ENCODE measurements around the gene CCDC137. TPM values are rescaled to one million over a fixed set of nuclear protein-coding genes. Genes with fewer than 3 reads are reported as not detected.

CCDC137 gene
- total and polyA plus RNA-seq, 2 of the 13 experiments (the other 11 are each of a cell fraction or from before 2014, with no cell fraction given): 14.6 to 39.1 TPM

DNA sequence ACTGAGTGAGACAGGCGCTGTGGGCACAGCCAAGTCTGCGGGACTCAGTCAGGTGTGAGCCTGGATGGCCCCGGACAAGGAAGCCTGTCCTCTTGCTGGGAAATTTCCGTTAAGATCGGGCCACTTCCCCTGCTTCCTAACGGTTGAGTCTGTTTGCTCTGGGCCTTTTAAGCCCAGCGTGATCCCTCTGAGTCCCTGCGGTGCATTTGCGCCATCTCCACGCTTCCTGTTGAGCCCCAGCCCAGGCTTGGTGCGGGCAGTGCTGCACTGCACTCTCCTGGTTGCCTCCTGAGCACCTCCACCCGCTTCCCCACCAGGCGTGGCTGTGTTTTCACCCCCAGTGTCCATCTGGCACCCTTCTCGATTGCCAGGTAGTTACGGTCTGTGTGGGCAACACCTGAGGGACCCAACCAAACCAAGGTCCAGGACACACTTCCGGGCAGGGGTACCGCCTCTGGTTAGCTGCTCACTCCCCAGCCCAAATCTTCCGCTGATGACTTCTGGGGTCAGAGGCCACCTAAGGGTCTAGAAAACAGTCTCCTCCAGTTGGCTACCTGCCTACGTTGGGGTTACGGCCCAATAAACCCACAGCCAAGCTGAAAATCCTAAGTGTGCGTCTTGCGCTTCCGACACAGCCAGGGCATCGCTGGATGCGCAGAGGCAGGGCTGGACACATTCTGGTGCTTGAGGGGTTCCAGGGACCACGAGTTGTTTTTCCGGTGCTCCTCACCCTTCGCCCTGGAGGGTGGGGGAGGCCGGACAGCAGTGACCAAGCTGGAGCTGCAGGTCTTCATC, 44.2 kb downstream of the CCDC137 start (continued):
- TF ChIP-seq, protein P1, sequence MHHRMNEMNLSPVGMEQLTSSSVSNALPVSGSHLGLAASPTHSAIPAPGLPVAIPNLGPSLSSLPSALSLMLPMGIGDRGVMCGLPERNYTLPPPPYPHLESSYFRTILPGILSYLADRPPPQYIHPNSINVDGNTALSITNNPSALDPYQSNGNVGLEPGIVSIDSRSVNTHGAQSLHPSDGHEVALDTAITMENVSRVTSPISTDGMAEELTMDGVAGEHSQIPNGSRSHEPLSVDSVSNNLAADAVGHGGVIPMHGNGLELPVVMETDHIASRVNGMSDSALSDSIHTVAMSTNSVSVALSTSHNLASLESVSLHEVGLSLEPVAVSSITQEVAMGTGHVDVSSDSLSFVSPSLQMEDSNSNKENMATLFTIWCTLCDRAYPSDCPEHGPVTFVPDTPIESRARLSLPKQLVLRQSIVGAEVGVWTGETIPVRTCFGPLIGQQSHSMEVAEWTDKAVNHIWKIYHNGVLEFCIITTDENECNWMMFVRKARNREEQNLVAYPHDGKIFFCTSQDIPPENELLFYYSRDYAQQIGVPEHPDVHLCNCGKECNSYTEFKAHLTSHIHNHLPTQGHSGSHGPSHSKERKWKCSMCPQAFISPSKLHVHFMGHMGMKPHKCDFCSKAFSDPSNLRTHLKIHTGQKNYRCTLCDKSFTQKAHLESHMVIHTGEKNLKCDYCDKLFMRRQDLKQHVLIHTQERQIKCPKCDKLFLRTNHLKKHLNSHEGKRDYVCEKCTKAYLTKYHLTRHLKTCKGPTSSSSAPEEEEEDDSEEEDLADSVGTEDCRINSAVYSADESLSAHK (CRISPR knock-in tag; IDR thresholded peaks at IDR 0.05; ENCODE audit: borderline replicate concordance): no peak
- TF ChIP-seq KAT2B (IDR thresholded peaks at IDR 0.05; ENCODE audit: borderline replicate concordance, low read depth, low read length): no peak
- no peak for TF ChIP-seq JUND (CRISPR knock-in tag; IDR thresholded peaks at IDR 0.05)
- no peak for TF ChIP-seq JDP2 (CRISPR knock-in tag; IDR thresholded peaks at IDR 0.05; ENCODE audit: borderline replicate concordance)
- no peak for TF ChIP-seq NCOA5 (CRISPR knock-in tag; IDR thresholded peaks at IDR 0.05)
- TF ChIP-seq DPF2 (CRISPR knock-in tag; IDR thresholded peaks at IDR 0.05; ENCODE audit: borderline replicate concordance, low read depth): no peak
- TF ChIP-seq SOX5 (CRISPR knock-in tag; IDR thresholded peaks at IDR 0.05; ENCODE audit: borderline replicate concordance): no peak
- TF ChIP-seq ZSCAN25 (CRISPR knock-in tag; IDR thresholded peaks at IDR 0.05): 0 out of 2 replicates have a peak, but pooled peaks have one; percentile 36
- 0 out of 2 replicates have a peak, but pooled peaks have one; percentile 5 for TF ChIP-seq ZNF891 (CRISPR knock-in tag; IDR thresholded peaks at IDR 0.05)
- TF ChIP-seq, protein P2, sequence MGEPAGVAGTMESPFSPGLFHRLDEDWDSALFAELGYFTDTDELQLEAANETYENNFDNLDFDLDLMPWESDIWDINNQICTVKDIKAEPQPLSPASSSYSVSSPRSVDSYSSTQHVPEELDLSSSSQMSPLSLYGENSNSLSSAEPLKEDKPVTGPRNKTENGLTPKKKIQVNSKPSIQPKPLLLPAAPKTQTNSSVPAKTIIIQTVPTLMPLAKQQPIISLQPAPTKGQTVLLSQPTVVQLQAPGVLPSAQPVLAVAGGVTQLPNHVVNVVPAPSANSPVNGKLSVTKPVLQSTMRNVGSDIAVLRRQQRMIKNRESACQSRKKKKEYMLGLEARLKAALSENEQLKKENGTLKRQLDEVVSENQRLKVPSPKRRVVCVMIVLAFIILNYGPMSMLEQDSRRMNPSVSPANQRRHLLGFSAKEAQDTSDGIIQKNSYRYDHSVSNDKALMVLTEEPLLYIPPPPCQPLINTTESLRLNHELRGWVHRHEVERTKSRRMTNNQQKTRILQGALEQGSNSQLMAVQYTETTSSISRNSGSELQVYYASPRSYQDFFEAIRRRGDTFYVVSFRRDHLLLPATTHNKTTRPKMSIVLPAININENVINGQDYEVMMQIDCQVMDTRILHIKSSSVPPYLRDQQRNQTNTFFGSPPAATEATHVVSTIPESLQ (CRISPR knock-in tag; conservative IDR thresholded peaks at IDR 0.05): no peak
- TF ChIP-seq ZSCAN21 (CRISPR knock-in tag; IDR thresholded peaks at IDR 0.05; ENCODE audit: borderline replicate concordance): no peak
- TF ChIP-seq KLF13 (CRISPR knock-in tag; IDR thresholded peaks at IDR 0.05): 0 out of 2 replicates have a peak, but pooled peaks have one; percentile 29
- TF ChIP-seq, protein P3, sequence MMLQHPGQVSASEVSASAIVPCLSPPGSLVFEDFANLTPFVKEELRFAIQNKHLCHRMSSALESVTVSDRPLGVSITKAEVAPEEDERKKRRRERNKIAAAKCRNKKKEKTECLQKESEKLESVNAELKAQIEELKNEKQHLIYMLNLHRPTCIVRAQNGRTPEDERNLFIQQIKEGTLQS (CRISPR knock-in tag; IDR thresholded peaks at IDR 0.05): peak; percentile 22; the same call in 1 of the 2 replicates
- TF ChIP-seq, protein P4, sequence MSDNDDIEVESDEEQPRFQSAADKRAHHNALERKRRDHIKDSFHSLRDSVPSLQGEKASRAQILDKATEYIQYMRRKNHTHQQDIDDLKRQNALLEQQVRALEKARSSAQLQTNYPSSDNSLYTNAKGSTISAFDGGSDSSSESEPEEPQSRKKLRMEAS (IDR thresholded peaks at IDR 0.05): no peak
- TF ChIP-seq SKI (IDR thresholded peaks at IDR 0.05; ENCODE audit: partially characterized antibody): no peak
- TF ChIP-seq NR3C1 (CRISPR knock-in tag; IDR thresholded peaks at IDR 0.05): no peak
- TF ChIP-seq GFI1 (CRISPR knock-in tag; IDR thresholded peaks at IDR 0.05; ENCODE audit: borderline replicate concordance): no peak
- TF ChIP-seq CCDC6 (CRISPR knock-in tag; IDR thresholded peaks at IDR 0.05): 0 out of 2 replicates have a peak, but pooled peaks have one; percentile 46
- no peak for TF ChIP-seq ZNF337 (CRISPR knock-in tag; IDR thresholded peaks at IDR 0.05; ENCODE audit: borderline replicate concordance, low read depth)
- TF ChIP-seq SALL2 (CRISPR knock-in tag; IDR thresholded peaks at IDR 0.05): no peak
- TF ChIP-seq SPEN (CRISPR knock-in tag; IDR thresholded peaks at IDR 0.05; ENCODE audit: low read depth): no peak
- TF ChIP-seq EZH2 (conservative IDR thresholded peaks at IDR 0.05; ENCODE audit: low read depth, low read length): no peak
- TF ChIP-seq ZNF468 (CRISPR knock-in tag; IDR thresholded peaks at IDR 0.05): no peak
- no peak for TF ChIP-seq NFIB (CRISPR knock-in tag; IDR thresholded peaks at IDR 0.05; ENCODE audit: borderline replicate concordance)
- no peak for TF ChIP-seq ZNF546 (CRISPR knock-in tag; conservative IDR thresholded peaks at IDR 0.05)
- no peak for TF ChIP-seq ZBTB20 (CRISPR knock-in tag; IDR thresholded peaks at IDR 0.05; ENCODE audit: borderline replicate concordance, low read depth)
- no peak for TF ChIP-seq KAT7 (CRISPR knock-in tag; IDR thresholded peaks at IDR 0.05; ENCODE audit: borderline replicate concordance)
